AG10803 (cell line): ENCODE results near the gene C12orf60.

Experiments
- DNase-seq: peaks from one replicate; pipeline ENCODE4 v3.0.0; 2010; ENCODE audit warnings: low read depth
- H3K4me3 ChIP-seq: 2 replicates; pipeline ENCODE4 v1.5.1; 2011; ENCODE audit warnings: mild to moderate bottlenecking, low read length, control low read depth
- TF ChIP-seq, protein P1 (sequence below): conservative IDR thresholded peaks from 2 replicates; pipeline ENCODE4 v1.5.1; 2011; ENCODE audit warnings: mild to moderate bottlenecking, low read length, control low read depth, inconsistent platforms

C12orf60 gene

DNA sequence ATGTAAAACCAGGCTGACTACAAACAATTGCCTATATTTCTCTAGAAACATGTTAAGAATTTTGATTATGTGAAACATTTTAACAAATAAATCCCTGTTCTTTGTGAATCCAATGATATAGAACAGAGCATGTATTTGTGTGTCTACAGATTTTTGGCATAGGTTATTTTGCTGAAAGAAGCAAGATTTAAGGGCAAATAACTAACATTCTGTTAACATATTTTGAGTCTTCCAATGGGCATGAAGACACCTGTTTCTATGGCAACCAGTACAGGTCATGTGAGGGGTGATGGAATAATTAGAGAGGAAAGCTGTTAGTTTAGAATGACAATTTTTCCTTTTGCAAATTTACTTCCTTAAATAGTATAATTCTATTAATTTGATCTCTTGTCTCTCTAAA lies 31.0 kb downstream of the C12orf60 start:
- DNase-seq: no peak
- TF ChIP-seq, protein P1, sequence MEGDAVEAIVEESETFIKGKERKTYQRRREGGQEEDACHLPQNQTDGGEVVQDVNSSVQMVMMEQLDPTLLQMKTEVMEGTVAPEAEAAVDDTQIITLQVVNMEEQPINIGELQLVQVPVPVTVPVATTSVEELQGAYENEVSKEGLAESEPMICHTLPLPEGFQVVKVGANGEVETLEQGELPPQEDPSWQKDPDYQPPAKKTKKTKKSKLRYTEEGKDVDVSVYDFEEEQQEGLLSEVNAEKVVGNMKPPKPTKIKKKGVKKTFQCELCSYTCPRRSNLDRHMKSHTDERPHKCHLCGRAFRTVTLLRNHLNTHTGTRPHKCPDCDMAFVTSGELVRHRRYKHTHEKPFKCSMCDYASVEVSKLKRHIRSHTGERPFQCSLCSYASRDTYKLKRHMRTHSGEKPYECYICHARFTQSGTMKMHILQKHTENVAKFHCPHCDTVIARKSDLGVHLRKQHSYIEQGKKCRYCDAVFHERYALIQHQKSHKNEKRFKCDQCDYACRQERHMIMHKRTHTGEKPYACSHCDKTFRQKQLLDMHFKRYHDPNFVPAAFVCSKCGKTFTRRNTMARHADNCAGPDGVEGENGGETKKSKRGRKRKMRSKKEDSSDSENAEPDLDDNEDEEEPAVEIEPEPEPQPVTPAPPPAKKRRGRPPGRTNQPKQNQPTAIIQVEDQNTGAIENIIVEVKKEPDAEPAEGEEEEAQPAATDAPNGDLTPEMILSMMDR: no peak
- H3K4me3 ChIP-seq: no peak overlapping the region

DNA sequence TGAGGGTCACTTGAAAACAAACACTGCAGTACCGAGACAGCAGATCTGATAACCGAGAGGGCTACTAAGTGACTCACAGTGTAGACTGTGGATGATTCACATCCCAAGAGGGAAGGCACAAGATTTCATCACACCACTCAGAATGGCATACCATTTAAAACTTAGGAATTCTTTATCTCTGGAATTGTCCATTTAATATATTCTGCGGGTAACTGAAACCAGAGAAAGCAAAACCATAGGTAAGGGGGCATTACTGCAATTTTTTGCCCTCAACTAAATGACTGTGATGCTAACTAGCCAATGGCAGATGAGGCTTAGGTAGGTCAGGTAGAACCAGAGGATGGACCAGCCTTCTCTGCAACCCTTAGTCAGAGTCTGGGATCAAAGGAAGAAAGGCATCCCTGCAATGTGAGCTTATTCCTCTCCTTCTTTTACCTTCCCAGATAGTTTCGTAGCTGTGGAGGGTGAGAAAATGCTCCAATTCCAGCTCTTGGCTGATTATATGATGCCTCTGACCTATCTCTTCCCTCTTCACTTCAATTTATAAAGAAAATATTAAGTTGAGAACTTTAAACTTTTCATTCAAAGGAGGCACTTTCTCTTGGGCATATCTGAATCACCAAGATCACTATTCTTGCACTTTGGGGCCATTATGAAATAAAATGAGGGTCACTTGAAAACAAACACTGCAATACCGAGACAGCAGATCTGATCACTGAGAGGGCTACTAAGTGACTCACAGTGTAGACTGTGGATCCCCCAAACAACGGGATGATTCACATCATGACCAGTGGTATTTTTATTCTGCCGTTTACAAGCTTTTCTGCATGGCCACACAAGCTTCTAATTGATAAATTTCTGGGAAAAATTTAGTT lies 33.1 kb downstream of the C12orf60 start:
- TF ChIP-seq, protein P1: no peak
- peak; percentile 76 for DNase-seq
- peak overlapping the region; percentile 7 for H3K4me3 ChIP-seq

GRCh38 chr12:14839262-14839661 lies 35.8 kb downstream of the C12orf60 start:
- DNase-seq: no peak
- TF ChIP-seq, protein P1: no peak
- H3K4me3 ChIP-seq: no peak overlapping the region

- TF ChIP-seq, protein P1: no peak
- no peak for DNase-seq
- H3K4me3 ChIP-seq: no peak overlapping the region
Observed at GRCh38 chr12:14840616-14841015, 37.1 kb downstream of the C12orf60 start.

DNA sequence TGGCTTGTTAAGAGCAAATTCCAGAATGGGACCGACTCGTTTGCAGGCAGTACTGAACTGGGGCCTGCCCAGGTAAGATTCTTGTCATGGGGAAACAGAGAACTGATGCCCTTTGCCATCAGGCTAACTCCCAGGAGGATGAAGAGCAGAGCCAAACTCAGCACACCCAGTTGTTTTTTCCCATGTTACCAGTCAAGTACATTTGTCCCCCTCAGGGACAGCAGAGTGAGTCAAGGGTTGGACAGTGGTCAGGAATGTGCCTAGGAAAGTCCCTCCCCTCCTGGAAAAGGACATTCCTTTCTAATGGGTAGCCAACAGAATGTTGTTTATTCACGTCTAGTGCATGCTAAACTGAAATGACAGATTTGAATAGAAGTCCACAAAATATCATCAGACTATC lies 38.3 kb downstream of the C12orf60 start:
- H3K4me3 ChIP-seq: no peak overlapping the region
- TF ChIP-seq, protein P1: no peak
- peak; percentile 68 for DNase-seq

DNA sequence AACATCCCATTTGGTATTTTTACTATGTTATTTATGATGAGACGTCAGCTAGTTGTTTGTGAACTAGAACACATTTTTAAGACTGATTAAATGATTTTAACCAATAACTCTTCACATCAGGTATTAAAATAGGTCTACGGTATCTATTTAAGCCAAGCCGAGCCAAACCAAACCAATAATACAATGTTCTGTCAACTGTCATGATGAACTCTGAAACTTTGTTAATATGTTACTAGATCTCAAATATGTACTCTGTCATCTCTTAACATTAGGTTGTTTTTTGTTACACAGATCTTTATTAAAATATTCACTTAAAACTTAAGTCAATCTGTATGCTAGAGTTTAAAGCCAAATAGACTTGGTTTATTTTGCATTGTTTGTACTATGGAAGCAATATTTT lies 38.8 kb downstream of the C12orf60 start:
- DNase-seq: no peak

More for the DNA sequence above, 38.8 kb downstream of the C12orf60 start:
- TF ChIP-seq, protein P1: no peak
- no peak overlapping the region for H3K4me3 ChIP-seq
